IMR-90 (cell line): ENCODE results near the gene ELFN1. TPM values are rescaled to one million over a fixed set of nuclear protein-coding genes. Genes with fewer than 3 reads are reported as not detected.

Experiments
- ATAC-seq: fragments of 200-7000 bp; cut with Tn5 transposase; 2 replicates; pipeline ENCODE4 v1.9.1; 2020; ENCODE audit warnings: low read depth, mild to moderate bottlenecking, moderate library complexity
- BruUV-seq: library from RNA; stranded (reverse); fragments of 400-500 nt; replicated peaks from 2 replicates; lab custom pipeline; 2021; lab: Mats Ljungman, UMichigan
- CTCF ChIA-PET: fragments of 300-600 bp; formaldehyde crosslinking; extraction: SDS; loops from one replicate; lab custom pipeline; 2021; ENCODE audit warnings: antibody characterized with exemption; lab: Yijun Ruan, JAX
- POLR2A ChIA-PET: fragments of 300-600 bp; sonication (Branson Sonifier 250); formaldehyde crosslinking; loops from one replicate; lab custom pipeline; 2022; ENCODE audit warnings: antibody characterized with exemption; ENCODE audit not compliant: unreplicated experiment; lab: Charles Lee
- DNase-seq: peaks from one replicate; pipeline ENCODE4 v3.0.0; 2013
- H2AFZ ChIP-seq: replicated peaks from 2 replicates; pipeline ENCODE3; 2013; ENCODE audit warnings: low read length, mild to moderate bottlenecking; ENCODE audit not compliant: poor library complexity
- H2AK5ac ChIP-seq: 2 replicates; pipeline ENCODE4 v1.6.1; 2013; ENCODE audit warnings: low read depth, low read length, inconsistent platforms
- H2AK9ac ChIP-seq: replicated peaks from 2 replicates; pipeline ENCODE3; 2013; ENCODE audit warnings: mild to moderate bottlenecking, low read depth, low read length, moderate library complexity; ENCODE audit not compliant: poor library complexity
- H2BK120ac ChIP-seq: 2 replicates; pipeline ENCODE4 v1.6.1; 2013; ENCODE audit warnings: low read depth, low read length, inconsistent platforms
- H2BK15ac ChIP-seq: 3 replicates; pipeline ENCODE4 v1.6.1; 2013; ENCODE audit warnings: low read depth, low read length, inconsistent platforms
- H2BK20ac ChIP-seq: 2 replicates; pipeline ENCODE4 v1.6.1; 2013; ENCODE audit warnings: low read depth, mild to moderate bottlenecking, inconsistent platforms, low read length, moderate library complexity
- H2BK5ac ChIP-seq: 2 replicates; pipeline ENCODE4 v1.6.1; 2013; ENCODE audit warnings: mild to moderate bottlenecking, low read depth, low read length, inconsistent platforms; ENCODE audit not compliant: poor library complexity, severe bottlenecking
- H3K14ac ChIP-seq: replicated peaks from 2 replicates; pipeline ENCODE4 v1.6.1; 2013; ENCODE audit warnings: low read depth, low read length, inconsistent platforms
- H3K18ac ChIP-seq: 2 replicates; pipeline ENCODE4 v1.6.1; 2013; ENCODE audit warnings: low read depth, low read length, control low read depth
- H3K23ac ChIP-seq: 2 replicates; pipeline ENCODE4 v1.6.1; 2013; ENCODE audit warnings: low read depth, low read length, inconsistent platforms
- H3K27ac ChIP-seq: 2 replicates; pipeline ENCODE4 v1.5.1; 2013; ENCODE audit warnings: mild to moderate bottlenecking, control low read depth, low read length; ENCODE audit not compliant: insufficient read depth
- H3K27me3 ChIP-seq: 2 replicates; pipeline ENCODE4 v1.6.1; 2013; ENCODE audit warnings: low read length; ENCODE audit not compliant: control insufficient read depth, insufficient read depth
- H3K36me3 ChIP-seq: 2 replicates; pipeline ENCODE4 v1.6.1; 2013; ENCODE audit warnings: low read length, mixed read lengths; ENCODE audit not compliant: control insufficient read depth, insufficient read depth
- H3K4ac ChIP-seq: 2 replicates; pipeline ENCODE4 v1.6.1; 2013; ENCODE audit warnings: low read depth, low read length, inconsistent platforms
- H3K4me1 ChIP-seq: 2 replicates; pipeline ENCODE4 v1.6.1; 2013; ENCODE audit warnings: low read length, mixed read lengths; ENCODE audit not compliant: control insufficient read depth, insufficient read depth
- H3K4me2 ChIP-seq: 2 replicates; pipeline ENCODE4 v1.6.1; 2013; ENCODE audit warnings: low read depth, mild to moderate bottlenecking, control low read depth, low read length, moderate library complexity
- H3K4me3 ChIP-seq: 2 replicates; pipeline ENCODE4 v1.5.1; 2013; ENCODE audit warnings: low read depth, mild to moderate bottlenecking, control low read depth, low read length, moderate library complexity; ENCODE audit not compliant: insufficient read depth
- H3K56ac ChIP-seq: 2 replicates; pipeline ENCODE4 v1.6.1; 2013; ENCODE audit warnings: low read length, inconsistent platforms; ENCODE audit not compliant: insufficient read depth; ENCODE audit errors: extremely low read depth
- H3K79me1 ChIP-seq, 2 experiments: 2 replicates each; pipeline ENCODE4 v1.6.1; 2013; ENCODE audit warnings: low read length in 2 of 2, inconsistent platforms in 1 of 2, low read depth in 1 of 2
- H3K9ac ChIP-seq: 2 replicates; pipeline ENCODE4 v1.6.1; 2013; ENCODE audit warnings: low read depth, low read length, control low read depth
- H3K9me1 ChIP-seq: 2 replicates; pipeline ENCODE4 v1.6.1; 2013; ENCODE audit warnings: low read length, inconsistent platforms; ENCODE audit not compliant: insufficient read depth
- H3K9me3 ChIP-seq: 2 replicates; pipeline ENCODE4 v1.6.1; 2013; ENCODE audit warnings: low read length; ENCODE audit not compliant: control insufficient read depth, insufficient read depth
- H4K20me1 ChIP-seq: 2 replicates; pipeline ENCODE4 v1.6.1; 2013; ENCODE audit warnings: low read length, inconsistent platforms; ENCODE audit not compliant: insufficient read depth
- H4K5ac ChIP-seq: 2 replicates; pipeline ENCODE4 v1.6.1; 2013; ENCODE audit warnings: mild to moderate bottlenecking, low read depth, low read length, control low read depth
- H4K8ac ChIP-seq, 2 experiments: 2 replicates each; pipeline ENCODE4 v1.6.1; 2013; ENCODE audit warnings: low read depth in 2 of 2, low read length in 2 of 2, control low read depth in 1 of 2, inconsistent platforms in 1 of 2
- H4K91ac ChIP-seq: 2 replicates; pipeline ENCODE4 v1.6.1; 2013; ENCODE audit warnings: low read depth, low read length, inconsistent platforms; ENCODE audit not compliant: insufficient read depth
- BHLHE40 ChIP-seq: fragments of 150-350 bp; IDR thresholded peaks from 2 replicates; pipeline ENCODE4 v1.6.1; 2016; ENCODE audit warnings: mild to moderate bottlenecking, low read depth, low read length
- CEBPB ChIP-seq: IDR thresholded peaks from 2 replicates; pipeline ENCODE4 v1.6.1; 2012; ENCODE audit warnings: low read depth, low read length, improper control_type of control experiment
- CHD1 ChIP-seq: IDR thresholded peaks from 2 replicates; pipeline ENCODE4 v1.6.1; 2012; ENCODE audit warnings: low read depth, low read length, improper control_type of control experiment
- FOS ChIP-seq: fragments of 150-350 bp; IDR thresholded peaks from 2 replicates; pipeline ENCODE4 v1.6.1; 2016; ENCODE audit warnings: low read depth, low read length
- MAFK ChIP-seq: IDR thresholded peaks from 2 replicates; pipeline ENCODE4 v1.6.1; 2012; ENCODE audit warnings: low read depth, low read length, improper control_type of control experiment
- MAZ ChIP-seq: IDR thresholded peaks from 2 replicates; pipeline ENCODE4 v1.6.1; 2012; ENCODE audit warnings: low read depth, mild to moderate bottlenecking, low read length, improper control_type of control experiment, moderate library complexity, borderline replicate concordance
- MXI1 ChIP-seq: IDR thresholded peaks from 2 replicates; pipeline ENCODE4 v1.6.1; 2012; ENCODE audit warnings: low read depth, mild to moderate bottlenecking, low read length, moderate library complexity, borderline replicate concordance
- NFE2L2 ChIP-seq: fragments of 150-350 bp; IDR thresholded peaks from 2 replicates; pipeline ENCODE4 v1.6.1; 2016; ENCODE audit warnings: low read depth, mild to moderate bottlenecking, low read length
- POLR2A ChIP-seq: IDR thresholded peaks from 2 replicates; pipeline ENCODE4 v1.6.1; 2012; ENCODE audit warnings: mild to moderate bottlenecking, low read depth, low read length
- RAD21 ChIP-seq: IDR thresholded peaks from 2 replicates; pipeline ENCODE4 v1.6.1; 2012; ENCODE audit warnings: low read length, improper control_type of control experiment
- RCOR1 ChIP-seq: IDR thresholded peaks from 2 replicates; pipeline ENCODE4 v1.6.1; 2012; ENCODE audit warnings: mild to moderate bottlenecking, low read length, improper control_type of control experiment; ENCODE audit not compliant: insufficient replicate concordance
- RFX5 ChIP-seq: IDR thresholded peaks from 2 replicates; pipeline ENCODE4 v1.8.0; 2012; ENCODE audit warnings: low read depth, mild to moderate bottlenecking, low read length, moderate library complexity
- SMC3 ChIP-seq: fragments of 150-350 bp; IDR thresholded peaks from 2 replicates; pipeline ENCODE4 v1.6.1; 2016; ENCODE audit warnings: low read depth, mild to moderate bottlenecking, antibody characterized with exemption, low read length, moderate library complexity
- WGBS, 2 experiments: methylation state at CpG; one replicate each; pipeline versions ENCODE4 v1.1.5 to v1.1.7; 2013; ENCODE audit warnings: missing lambda C conversion rate in 2 of 2; ENCODE audit not compliant: insufficient read length in 1 of 2; ENCODE audit errors: extremely low coverage in 2 of 2; 5-methylcytosine and 5-hydroxymethylcytosine counted together
- dilution Hi-C: fragments of 300-500 bp; cut with HindIII; formaldehyde crosslinking; loops from one replicate; pipeline ENCODE4 v1.14.3; 2018; ENCODE audit warnings: low sequenced_read_pairs; ENCODE audit not compliant: unreplicated experiment
- in situ Hi-C: fragments of 300-500 bp; cut with MboI; formaldehyde crosslinking; loops from 3 replicates; pipeline ENCODE4 v1.14.3; 2019; ENCODE audit warnings: low sequenced_read_pairs, inconsistent platforms, mixed read lengths
- intact Hi-C: fragments of 100-400 bp; cut with micrococcal nuclease; formaldehyde crosslinking; loops from 2 replicates; pipeline ENCODE4 v1.10.0; 2022
- polyA plus RNA-seq, 3 experiments: library from polyadenylated mRNA; depleted of rRNA; stranded (reverse); fragments of >200 nt; gene quantifications; 2 replicates each; pipeline ENCODE4 v1.2.3, GENCODE V29; 2012; ENCODE audit warnings: low replicate concordance in 1 of 3
- total RNA-seq: library from RNA; depleted of rRNA; stranded (reverse); fragments of >200 nt; gene quantifications from 2 replicates; pipeline ENCODE4 v1.2.3, GENCODE V29; 2012
- TF ChIP-seq, protein P1 (sequence below): fragments of 150-350 bp; IDR thresholded peaks from 2 replicates; pipeline ENCODE4 v1.6.1; 2016; ENCODE audit warnings: low read depth, mild to moderate bottlenecking, low read length, moderate library complexity, borderline replicate concordance
- TF ChIP-seq, protein P2 (sequence below): fragments of 150-350 bp; IDR thresholded peaks from 2 replicates; pipeline ENCODE4 v1.6.1; 2017; ENCODE audit warnings: mild to moderate bottlenecking, antibody characterized with exemption, low read length, low read depth
- TF ChIP-seq, protein P3 (sequence below): conservative IDR thresholded peaks from 2 replicates; pipeline ENCODE4 v1.5.1; 2012; ENCODE audit warnings: mild to moderate bottlenecking, low read depth, low read length, improper control_type of control experiment

The ELFN1 gene
- total and polyA plus RNA-seq, 2 of the 4 experiments (the other 2 are of a cell fraction) = 1.6 to 5.2 TPM

DNA sequence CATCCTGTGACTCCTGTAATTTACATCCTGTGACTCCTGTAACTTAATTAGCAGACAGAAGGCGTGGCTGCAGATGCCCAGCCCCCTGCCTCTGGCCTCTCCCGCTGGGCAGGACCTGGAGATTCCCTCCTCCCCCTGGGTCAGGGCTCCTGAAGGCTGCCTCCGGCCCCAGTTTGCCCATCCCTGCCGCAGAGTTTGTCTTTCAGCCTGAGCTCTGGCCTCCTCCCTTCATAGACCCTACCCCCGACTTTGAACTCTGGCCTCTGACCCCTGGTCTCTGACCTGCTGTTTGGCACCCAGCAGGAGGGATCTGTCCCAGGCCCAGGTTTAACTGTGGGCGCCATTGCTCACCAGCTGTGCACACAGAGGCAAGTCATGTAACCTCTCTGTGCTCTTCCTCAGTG, 45.6 kb downstream of the ELFN1 start:
- intact Hi-C loops = no loop called here
- in situ Hi-C loops = no loop called here

More for the DNA sequence above, 45.6 kb downstream of the ELFN1 start:
- CTCF ChIA-PET = no interaction called here
- peaks cover 4% of the 10 kb centered on the region; the same call in 1 of the 2 replicates for H3K4me1 ChIP-seq
- no peak overlapping the region for H4K5ac ChIP-seq
- H3K4me2 ChIP-seq = no peak overlapping the region
- no peak overlapping the region for H3K18ac ChIP-seq
- DNase-seq (no peak), ATAC-seq (no peak)
- H2AFZ ChIP-seq = no peak overlapping the region
- no peak overlapping the region for H2BK20ac ChIP-seq
- H3K23ac ChIP-seq = no peak overlapping the region
- H2BK120ac ChIP-seq = no peak overlapping the region
- H3K27ac ChIP-seq = no peak overlapping the region
- POLR2A ChIA-PET = no interaction called here
- no peak overlapping the region for H3K4me3 ChIP-seq
- TF ChIP-seq FOS (no peak), MAFK (no peak), RAD21 (no peak), CEBPB (no peak), RCOR1 (no peak), MXI1 (no peak), RFX5 (no peak), NFE2L2 (no peak), MAZ (no peak), SMC3 (no peak), BHLHE40 (no peak), POLR2A (no peak), CHD1 (no peak)
- TF ChIP-seq, protein P1, sequence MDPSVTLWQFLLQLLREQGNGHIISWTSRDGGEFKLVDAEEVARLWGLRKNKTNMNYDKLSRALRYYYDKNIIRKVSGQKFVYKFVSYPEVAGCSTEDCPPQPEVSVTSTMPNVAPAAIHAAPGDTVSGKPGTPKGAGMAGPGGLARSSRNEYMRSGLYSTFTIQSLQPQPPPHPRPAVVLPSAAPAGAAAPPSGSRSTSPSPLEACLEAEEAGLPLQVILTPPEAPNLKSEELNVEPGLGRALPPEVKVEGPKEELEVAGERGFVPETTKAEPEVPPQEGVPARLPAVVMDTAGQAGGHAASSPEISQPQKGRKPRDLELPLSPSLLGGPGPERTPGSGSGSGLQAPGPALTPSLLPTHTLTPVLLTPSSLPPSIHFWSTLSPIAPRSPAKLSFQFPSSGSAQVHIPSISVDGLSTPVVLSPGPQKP = no peak
- TF ChIP-seq, protein P2, sequence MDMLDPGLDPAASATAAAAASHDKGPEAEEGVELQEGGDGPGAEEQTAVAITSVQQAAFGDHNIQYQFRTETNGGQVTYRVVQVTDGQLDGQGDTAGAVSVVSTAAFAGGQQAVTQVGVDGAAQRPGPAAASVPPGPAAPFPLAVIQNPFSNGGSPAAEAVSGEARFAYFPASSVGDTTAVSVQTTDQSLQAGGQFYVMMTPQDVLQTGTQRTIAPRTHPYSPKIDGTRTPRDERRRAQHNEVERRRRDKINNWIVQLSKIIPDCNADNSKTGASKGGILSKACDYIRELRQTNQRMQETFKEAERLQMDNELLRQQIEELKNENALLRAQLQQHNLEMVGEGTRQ = no peak
- TF ChIP-seq, protein P3, sequence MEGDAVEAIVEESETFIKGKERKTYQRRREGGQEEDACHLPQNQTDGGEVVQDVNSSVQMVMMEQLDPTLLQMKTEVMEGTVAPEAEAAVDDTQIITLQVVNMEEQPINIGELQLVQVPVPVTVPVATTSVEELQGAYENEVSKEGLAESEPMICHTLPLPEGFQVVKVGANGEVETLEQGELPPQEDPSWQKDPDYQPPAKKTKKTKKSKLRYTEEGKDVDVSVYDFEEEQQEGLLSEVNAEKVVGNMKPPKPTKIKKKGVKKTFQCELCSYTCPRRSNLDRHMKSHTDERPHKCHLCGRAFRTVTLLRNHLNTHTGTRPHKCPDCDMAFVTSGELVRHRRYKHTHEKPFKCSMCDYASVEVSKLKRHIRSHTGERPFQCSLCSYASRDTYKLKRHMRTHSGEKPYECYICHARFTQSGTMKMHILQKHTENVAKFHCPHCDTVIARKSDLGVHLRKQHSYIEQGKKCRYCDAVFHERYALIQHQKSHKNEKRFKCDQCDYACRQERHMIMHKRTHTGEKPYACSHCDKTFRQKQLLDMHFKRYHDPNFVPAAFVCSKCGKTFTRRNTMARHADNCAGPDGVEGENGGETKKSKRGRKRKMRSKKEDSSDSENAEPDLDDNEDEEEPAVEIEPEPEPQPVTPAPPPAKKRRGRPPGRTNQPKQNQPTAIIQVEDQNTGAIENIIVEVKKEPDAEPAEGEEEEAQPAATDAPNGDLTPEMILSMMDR = no peak
- no peaks in the 10 kb centered on the region for H3K36me3 ChIP-seq
- no peak overlapping the region for H2BK5ac ChIP-seq
- H3K27me3 ChIP-seq = peaks cover 3% of the 10 kb centered on the region; the same call in 1 of the 2 replicates
- H3K4ac ChIP-seq = no peak overlapping the region
- H2AK9ac ChIP-seq = no peak overlapping the region
- H3K79me1 ChIP-seq = no peaks in the 10 kb centered on the region
- no peak overlapping the region for H3K56ac ChIP-seq
- H4K8ac ChIP-seq = no peak overlapping the region
- no peaks in the 10 kb centered on the region for H3K9me1 ChIP-seq
- H3K9me3 ChIP-seq = peaks cover 4% of the 10 kb centered on the region; the same call in 1 of the 2 replicates
- H4K20me1 ChIP-seq = peaks cover 3% of the 10 kb centered on the region; the same call in 1 of the 2 replicates
- BruUV-seq = no TSS peak
- 80% methylated on average over 1 of the region's 6 CpGs; no CpG with 5 or more reads in 1 of the 2 experiments for WGBS, 2 experiments
- H3K14ac ChIP-seq = no peak overlapping the region
- dilution Hi-C loops = no loop called here
- no peak overlapping the region for H2BK15ac ChIP-seq
- no peak overlapping the region for H4K91ac ChIP-seq
- H2AK5ac ChIP-seq = no peak overlapping the region
- H3K9ac ChIP-seq = no peak overlapping the region
